Measurements from ENCODE around the gene C11orf68. TPM values are rescaled to one million over a fixed set of nuclear protein-coding genes. Genes with fewer than 3 reads are reported as not detected.

The C11orf68 gene
- total RNA-seq, 1 donor from 2014 or later, result 34.6 TPM

DNA sequence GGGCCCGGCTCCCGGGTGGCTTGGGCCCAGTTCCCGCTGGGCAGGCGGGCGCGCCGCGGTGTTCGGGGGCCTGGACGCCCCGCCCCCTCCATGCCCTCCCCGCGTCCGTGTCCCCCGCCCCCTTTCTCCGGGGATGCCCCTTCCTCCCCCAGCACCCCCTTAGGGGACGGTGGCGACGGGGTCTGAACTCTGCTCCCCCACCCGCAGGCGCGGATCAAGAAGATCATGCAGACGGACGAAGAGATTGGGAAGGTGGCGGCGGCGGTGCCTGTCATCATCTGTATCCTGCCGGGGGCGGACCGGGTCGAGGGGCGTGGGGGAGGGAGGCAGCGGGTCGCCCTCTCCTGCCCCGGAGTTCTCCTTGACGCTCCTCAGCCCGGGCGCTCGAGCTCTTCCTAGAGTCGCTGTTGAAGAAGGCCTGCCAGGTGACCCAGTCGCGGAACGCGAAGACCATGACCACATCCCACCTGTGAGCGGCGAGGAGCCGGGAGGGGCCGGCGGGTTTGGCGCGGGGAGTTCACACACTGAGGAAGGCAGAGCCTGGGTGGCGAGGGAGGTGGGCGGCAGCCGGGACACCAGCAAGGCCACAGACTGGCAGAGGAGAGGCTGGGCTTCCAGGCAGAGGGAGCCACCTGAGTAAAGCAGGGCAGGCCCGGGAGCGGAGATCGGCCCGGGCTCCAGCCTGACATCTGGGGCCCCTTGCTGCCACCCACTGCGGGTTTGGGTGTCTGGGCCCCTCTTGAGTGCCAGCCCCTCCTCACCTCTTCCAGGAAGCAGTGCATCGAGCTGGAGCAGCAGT lies 910 bp upstream of the C11orf68 start:
- H3K27ac Mint-ChIP-seq (ENCODE audit: unreplicated experiment), result no peak overlapping the region
- H3K4me3 ChIP-seq (ENCODE audit: insufficient read depth, low read depth, low read length), result peak overlapping the region; percentile 72
- H3K4me1 ChIP-seq (ENCODE audit: insufficient read depth, low read length), result peaks cover 46% of the 10 kb centered on the region
- peaks cover 23% of the 10 kb centered on the region for H3K4me1 Mint-ChIP-seq (ENCODE audit: low read depth, unreplicated experiment)
- DNase-seq (ENCODE audit: low read depth), result no peak
- peak overlapping the region; percentile 95 for H3K4me2 ChIP-seq (ENCODE audit: low read length)
- peak overlapping the region; percentile 91 for H3K4me3 Mint-ChIP-seq (ENCODE audit: unreplicated experiment)
- H3K9ac ChIP-seq (ENCODE audit: low read length), result peak overlapping the region; percentile 80
- TF ChIP-seq, protein P1, sequence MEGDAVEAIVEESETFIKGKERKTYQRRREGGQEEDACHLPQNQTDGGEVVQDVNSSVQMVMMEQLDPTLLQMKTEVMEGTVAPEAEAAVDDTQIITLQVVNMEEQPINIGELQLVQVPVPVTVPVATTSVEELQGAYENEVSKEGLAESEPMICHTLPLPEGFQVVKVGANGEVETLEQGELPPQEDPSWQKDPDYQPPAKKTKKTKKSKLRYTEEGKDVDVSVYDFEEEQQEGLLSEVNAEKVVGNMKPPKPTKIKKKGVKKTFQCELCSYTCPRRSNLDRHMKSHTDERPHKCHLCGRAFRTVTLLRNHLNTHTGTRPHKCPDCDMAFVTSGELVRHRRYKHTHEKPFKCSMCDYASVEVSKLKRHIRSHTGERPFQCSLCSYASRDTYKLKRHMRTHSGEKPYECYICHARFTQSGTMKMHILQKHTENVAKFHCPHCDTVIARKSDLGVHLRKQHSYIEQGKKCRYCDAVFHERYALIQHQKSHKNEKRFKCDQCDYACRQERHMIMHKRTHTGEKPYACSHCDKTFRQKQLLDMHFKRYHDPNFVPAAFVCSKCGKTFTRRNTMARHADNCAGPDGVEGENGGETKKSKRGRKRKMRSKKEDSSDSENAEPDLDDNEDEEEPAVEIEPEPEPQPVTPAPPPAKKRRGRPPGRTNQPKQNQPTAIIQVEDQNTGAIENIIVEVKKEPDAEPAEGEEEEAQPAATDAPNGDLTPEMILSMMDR (IDR thresholded peaks at IDR 0.05; ENCODE audit: insufficient read depth, low read depth, low read length), result no peak
- TF ChIP-seq EZH2 (IDR thresholded peaks at IDR 0.05; ENCODE audit: insufficient read depth, low read length), result no peak
- H3K27me3 ChIP-seq (ENCODE audit: insufficient read depth, low read length), result no peaks in the 10 kb centered on the region
- H3K27ac ChIP-seq (ENCODE audit: low read depth, low read length), result peak overlapping the region; percentile 63
- no peaks in the 10 kb centered on the region for H3K9me3 ChIP-seq (ENCODE audit: insufficient read depth, low read depth, low read length)
- no peaks in the 10 kb centered on the region for H3K27me3 Mint-ChIP-seq (ENCODE audit: low read depth, unreplicated experiment)
- FAIRE-seq, result no peak
- H3K79me2 ChIP-seq (ENCODE audit: insufficient read depth, low read length), result peaks cover 57% of the 10 kb centered on the region
- peaks cover 9% of the 10 kb centered on the region for H4K20me1 ChIP-seq (ENCODE audit: insufficient read depth, low read length)
- H3K9me3 Mint-ChIP-seq (ENCODE audit: unreplicated experiment), result no peaks in the 10 kb centered on the region
- H3K36me3 Mint-ChIP-seq (ENCODE audit: low read depth, unreplicated experiment), result peaks cover 10% of the 10 kb centered on the region
- H2AFZ ChIP-seq (ENCODE audit: low read depth, low read length), result peak overlapping the region; percentile 72
- H3K36me3 ChIP-seq (ENCODE audit: insufficient read depth, low read length), result peaks cover 17% of the 10 kb centered on the region

DNA sequence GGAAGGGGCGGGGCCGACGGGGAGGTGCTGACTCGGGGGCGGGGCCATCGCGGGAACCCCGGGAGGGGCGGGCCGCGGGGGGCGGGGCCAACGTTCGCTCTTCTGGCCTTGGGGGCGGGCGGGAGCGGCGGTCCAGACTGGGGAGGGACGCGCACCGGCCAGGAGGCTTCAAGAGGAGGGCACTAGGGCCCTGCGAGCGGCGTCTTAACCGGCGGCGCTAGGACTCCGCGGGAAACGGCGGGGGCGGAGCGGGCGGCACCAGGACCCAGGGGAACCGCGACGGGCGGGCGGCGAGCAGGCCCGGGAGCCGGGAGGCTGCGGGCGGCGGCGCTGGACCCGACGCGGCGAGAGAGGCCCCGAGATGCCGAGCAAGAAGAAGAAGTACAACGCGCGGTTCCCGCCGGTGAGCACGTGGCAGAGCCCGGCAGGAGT lies 295 bp upstream of the C11orf68 start, which contains the start of gene DRAP1:
Gene DRAP1, plus strand, starts transcription at position 286 of the 432 bp plus-strand sequence. Its CDS starts 76 bp downstream, at position 362.
- no peak for FAIRE-seq
- H3K4me3 Mint-ChIP-seq (ENCODE audit: unreplicated experiment), result peak within 1 kb of the TSS; percentile 91

More for the DNA sequence above, 295 bp upstream of the C11orf68 start, which contains the start of gene DRAP1:
- Histone ChIP-seq H3K79me2 (ENCODE audit: insufficient read depth, low read length) (peaks cover 61% of the 10 kb centered on the region), H3K4me3 (ENCODE audit: insufficient read depth, low read depth, low read length) (peak within 1 kb of the TSS; percentile 87), H3K36me3 (ENCODE audit: insufficient read depth, low read length) (peaks cover 17% of the 10 kb centered on the region), H4K20me1 (ENCODE audit: insufficient read depth, low read length) (peaks cover 9% of the 10 kb centered on the region), H3K27ac (ENCODE audit: low read depth, low read length) (peak within 1 kb of the TSS; percentile 97), H3K4me1 (ENCODE audit: insufficient read depth, low read length) (peaks cover 49% of the 10 kb centered on the region), H3K27me3 (ENCODE audit: insufficient read depth, low read length) (no peaks in the 10 kb centered on the region), H3K4me2 (ENCODE audit: low read length) (peak within 1 kb of the TSS; percentile 98), H3K9ac (ENCODE audit: low read length) (peak within 1 kb of the TSS; percentile 95), H3K9me3 (ENCODE audit: insufficient read depth, low read depth, low read length) (no peaks in the 10 kb centered on the region), H2AFZ (ENCODE audit: low read depth, low read length) (peak within 1 kb of the TSS; percentile 72)
- no peaks in the 10 kb centered on the region for H3K9me3 Mint-ChIP-seq (ENCODE audit: unreplicated experiment)
- H3K36me3 Mint-ChIP-seq (ENCODE audit: low read depth, unreplicated experiment), result peaks cover 10% of the 10 kb centered on the region
- peaks cover 28% of the 10 kb centered on the region for H3K4me1 Mint-ChIP-seq (ENCODE audit: low read depth, unreplicated experiment)
- H3K27ac Mint-ChIP-seq (ENCODE audit: unreplicated experiment), result peak within 1 kb of the TSS; percentile 83
- DNase-seq (ENCODE audit: low read depth), result peak; percentile 95
- no peaks in the 10 kb centered on the region for H3K27me3 Mint-ChIP-seq (ENCODE audit: low read depth, unreplicated experiment)
- no peak for TF ChIP-seq EZH2 (IDR thresholded peaks at IDR 0.05; ENCODE audit: insufficient read depth, low read length)
- TF ChIP-seq, protein P1 (IDR thresholded peaks at IDR 0.05; ENCODE audit: insufficient read depth, low read depth, low read length), result no peak
